HL-60 (cell line): Measurements from ENCODE around the gene LHX5.

Source experiments
- DNase-seq, 2 experiments: peaks; one replicate each; pipeline ENCODE4 v3.0.0-alpha.2; 2010 to 2020; ENCODE audit warnings: low read depth in 1 of 2, low spot score in 1 of 2
- H3K27ac ChIP-seq: fragments of 250-450 bp; sonication (Bioruptor Pico); replicated peaks from 2 replicates; pipeline ENCODE4 v1.5.1; 2020; ENCODE audit warnings: mild to moderate bottlenecking, moderate library complexity
- H3K27me3 ChIP-seq: fragments of 250-450 bp; sonication (Bioruptor Pico); 2 replicates; pipeline ENCODE4 v1.5.1; 2021; ENCODE audit warnings: mild to moderate bottlenecking, moderate library complexity; ENCODE audit not compliant: insufficient read depth, poor library complexity, severe bottlenecking
- H3K4me3 ChIP-seq: replicated peaks from 2 replicates; pipeline ENCODE4 v1.5.1; 2011; ENCODE audit warnings: mild to moderate bottlenecking, control low read depth, low read length; ENCODE audit not compliant: insufficient read depth
- GABPA ChIP-seq: IDR thresholded peaks from 2 replicates; pipeline ENCODE4 v1.6.1; 2012; ENCODE audit warnings: low read depth
- POLR2AphosphoS5 ChIP-seq: IDR thresholded peaks from 2 replicates; pipeline ENCODE4 v1.6.1; 2012; ENCODE audit warnings: low read depth
- SPI1 ChIP-seq: IDR thresholded peaks from 2 replicates; pipeline ENCODE4 v1.6.1; 2012; ENCODE audit warnings: low read depth, mild to moderate bottlenecking, borderline replicate concordance
- TF ChIP-seq, protein P1 (sequence below): IDR thresholded peaks from one replicate; pipeline ENCODE4 v1.5.1; 2011; ENCODE audit warnings: low read length, control low read depth, inconsistent platforms; ENCODE audit not compliant: insufficient read depth
- TF ChIP-seq, protein P2 (sequence below): IDR thresholded peaks from 2 replicates; pipeline ENCODE4 v1.6.1; 2012; ENCODE audit warnings: low read depth; ENCODE audit not compliant: insufficient replicate concordance

LHX5 gene

DNA sequence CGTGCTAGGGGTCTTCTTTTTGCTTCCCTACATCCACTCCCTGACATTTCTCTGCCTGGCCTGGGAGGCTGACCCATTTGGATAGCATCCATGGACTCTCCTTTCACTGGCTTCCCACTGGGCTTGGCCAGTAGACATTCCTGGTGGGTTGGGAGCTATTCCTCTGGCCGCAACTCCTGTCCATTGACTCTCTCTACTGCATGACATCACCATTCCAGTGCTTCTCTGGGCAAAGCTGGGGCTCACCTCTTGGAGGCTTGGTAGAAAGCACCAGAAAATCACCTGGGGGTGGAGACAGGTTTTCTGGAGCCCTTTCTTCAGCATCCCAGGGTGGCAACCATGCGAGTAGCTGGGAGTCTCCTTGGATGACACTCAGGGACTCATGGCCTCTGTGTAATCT, 16.7 kb upstream of the LHX5 start:
- TF ChIP-seq, protein P1, sequence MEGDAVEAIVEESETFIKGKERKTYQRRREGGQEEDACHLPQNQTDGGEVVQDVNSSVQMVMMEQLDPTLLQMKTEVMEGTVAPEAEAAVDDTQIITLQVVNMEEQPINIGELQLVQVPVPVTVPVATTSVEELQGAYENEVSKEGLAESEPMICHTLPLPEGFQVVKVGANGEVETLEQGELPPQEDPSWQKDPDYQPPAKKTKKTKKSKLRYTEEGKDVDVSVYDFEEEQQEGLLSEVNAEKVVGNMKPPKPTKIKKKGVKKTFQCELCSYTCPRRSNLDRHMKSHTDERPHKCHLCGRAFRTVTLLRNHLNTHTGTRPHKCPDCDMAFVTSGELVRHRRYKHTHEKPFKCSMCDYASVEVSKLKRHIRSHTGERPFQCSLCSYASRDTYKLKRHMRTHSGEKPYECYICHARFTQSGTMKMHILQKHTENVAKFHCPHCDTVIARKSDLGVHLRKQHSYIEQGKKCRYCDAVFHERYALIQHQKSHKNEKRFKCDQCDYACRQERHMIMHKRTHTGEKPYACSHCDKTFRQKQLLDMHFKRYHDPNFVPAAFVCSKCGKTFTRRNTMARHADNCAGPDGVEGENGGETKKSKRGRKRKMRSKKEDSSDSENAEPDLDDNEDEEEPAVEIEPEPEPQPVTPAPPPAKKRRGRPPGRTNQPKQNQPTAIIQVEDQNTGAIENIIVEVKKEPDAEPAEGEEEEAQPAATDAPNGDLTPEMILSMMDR, result no peak
- H3K4me3 ChIP-seq, result no peak overlapping the region
- peaks cover 6% of the 10 kb centered on the region for H3K27me3 ChIP-seq
- H3K27ac ChIP-seq, result no peak overlapping the region
- DNase-seq, result no peak

DNA sequence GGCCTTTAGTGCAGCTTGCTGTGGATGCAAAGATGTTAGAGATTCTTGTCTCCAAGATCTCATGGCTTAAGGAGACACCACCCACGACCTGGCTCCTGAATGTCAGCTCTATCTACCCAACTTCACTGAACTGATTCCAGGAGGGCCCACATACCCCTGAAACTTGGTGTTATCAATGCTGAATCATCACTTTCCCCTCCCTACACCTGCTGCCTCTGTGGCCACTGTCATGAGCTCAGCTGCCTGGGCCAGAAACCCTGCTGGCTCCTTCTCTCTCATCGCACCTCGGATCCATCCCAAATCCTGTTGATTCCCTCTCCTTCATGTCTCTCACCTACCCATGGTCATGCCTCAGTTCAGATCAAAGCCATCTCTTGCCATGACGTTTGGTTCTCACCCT, 15.1 kb upstream of the LHX5 start:
- no peak for TF ChIP-seq SPI1
- TF ChIP-seq, protein P1, result no peak
- TF ChIP-seq GABPA, result no peak
- TF ChIP-seq POLR2AphosphoS5, result no peak
- TF ChIP-seq, protein P2, sequence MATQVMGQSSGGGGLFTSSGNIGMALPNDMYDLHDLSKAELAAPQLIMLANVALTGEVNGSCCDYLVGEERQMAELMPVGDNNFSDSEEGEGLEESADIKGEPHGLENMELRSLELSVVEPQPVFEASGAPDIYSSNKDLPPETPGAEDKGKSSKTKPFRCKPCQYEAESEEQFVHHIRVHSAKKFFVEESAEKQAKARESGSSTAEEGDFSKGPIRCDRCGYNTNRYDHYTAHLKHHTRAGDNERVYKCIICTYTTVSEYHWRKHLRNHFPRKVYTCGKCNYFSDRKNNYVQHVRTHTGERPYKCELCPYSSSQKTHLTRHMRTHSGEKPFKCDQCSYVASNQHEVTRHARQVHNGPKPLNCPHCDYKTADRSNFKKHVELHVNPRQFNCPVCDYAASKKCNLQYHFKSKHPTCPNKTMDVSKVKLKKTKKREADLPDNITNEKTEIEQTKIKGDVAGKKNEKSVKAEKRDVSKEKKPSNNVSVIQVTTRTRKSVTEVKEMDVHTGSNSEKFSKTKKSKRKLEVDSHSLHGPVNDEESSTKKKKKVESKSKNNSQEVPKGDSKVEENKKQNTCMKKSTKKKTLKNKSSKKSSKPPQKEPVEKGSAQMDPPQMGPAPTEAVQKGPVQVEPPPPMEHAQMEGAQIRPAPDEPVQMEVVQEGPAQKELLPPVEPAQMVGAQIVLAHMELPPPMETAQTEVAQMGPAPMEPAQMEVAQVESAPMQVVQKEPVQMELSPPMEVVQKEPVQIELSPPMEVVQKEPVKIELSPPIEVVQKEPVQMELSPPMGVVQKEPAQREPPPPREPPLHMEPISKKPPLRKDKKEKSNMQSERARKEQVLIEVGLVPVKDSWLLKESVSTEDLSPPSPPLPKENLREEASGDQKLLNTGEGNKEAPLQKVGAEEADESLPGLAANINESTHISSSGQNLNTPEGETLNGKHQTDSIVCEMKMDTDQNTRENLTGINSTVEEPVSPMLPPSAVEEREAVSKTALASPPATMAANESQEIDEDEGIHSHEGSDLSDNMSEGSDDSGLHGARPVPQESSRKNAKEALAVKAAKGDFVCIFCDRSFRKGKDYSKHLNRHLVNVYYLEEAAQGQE, result no peak
- no peak overlapping the region for H3K4me3 ChIP-seq
- DNase-seq, result no peak
- H3K27ac ChIP-seq, result no peak overlapping the region
- peaks cover 6% of the 10 kb centered on the region for H3K27me3 ChIP-seq

DNA sequence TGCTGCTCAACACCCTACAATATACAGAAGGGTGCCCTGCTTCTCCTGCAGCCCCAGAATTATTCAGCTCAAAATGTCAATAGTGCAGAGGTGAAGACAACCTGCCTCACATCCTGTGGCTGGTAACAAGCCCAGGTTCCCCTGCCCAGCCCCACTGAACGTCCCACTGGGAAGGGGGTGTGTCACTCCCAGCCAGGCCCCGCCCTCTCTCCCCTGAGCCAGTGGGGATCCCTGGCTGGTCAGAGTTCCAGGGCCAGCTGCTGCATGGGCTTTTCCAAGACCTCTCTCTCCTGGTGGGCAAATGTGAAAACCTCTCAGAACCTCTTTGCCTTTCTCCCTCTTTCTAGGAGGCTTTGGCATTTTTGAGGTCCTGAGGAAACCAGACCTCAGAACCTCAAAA, 13.7 kb upstream of the LHX5 start:
- Histone ChIP-seq H3K27me3 (peaks cover 10% of the 10 kb centered on the region), H3K27ac (no peak overlapping the region), H3K4me3 (no peak overlapping the region)
- TF ChIP-seq, protein P1, result no peak
- TF ChIP-seq GABPA (no peak), SPI1 (no peak), POLR2AphosphoS5 (no peak)
- TF ChIP-seq, protein P2, result no peak
- DNase-seq, result no peak

DNA sequence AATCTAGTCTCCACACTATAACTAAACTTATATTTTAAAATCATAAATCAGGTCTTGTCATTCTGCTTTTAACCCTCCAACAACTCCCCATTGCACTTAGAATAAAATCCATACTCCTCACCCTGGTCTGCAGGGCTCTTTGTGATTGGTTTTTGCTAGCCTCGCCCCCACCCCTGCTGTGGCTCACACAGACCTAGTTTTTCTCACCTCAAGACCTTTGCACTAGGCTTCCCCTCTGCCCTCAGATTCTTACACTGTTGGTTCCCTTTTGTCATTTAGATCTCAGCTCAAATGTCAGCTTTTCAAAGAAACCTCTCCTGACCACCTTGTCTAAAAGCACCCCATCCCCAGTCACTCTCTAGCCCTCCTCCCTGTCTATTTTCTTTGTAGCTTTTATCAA, 10.7 kb upstream of the LHX5 start:
- Histone ChIP-seq H3K27me3 (peaks cover 39% of the 10 kb centered on the region), H3K27ac (no peak overlapping the region), H3K4me3 (no peak overlapping the region)
- DNase-seq, result no peak
- TF ChIP-seq, protein P2, result no peak
- TF ChIP-seq, protein P1, result no peak
- TF ChIP-seq POLR2AphosphoS5 (no peak), GABPA (no peak), SPI1 (no peak)
